HCT116 (cell line): ENCODE results near the gene TPK1.

ENCODE experiments used
- CEBPB ChIP-seq: IDR thresholded peaks from 2 replicates; pipeline ENCODE4 v1.6.1; 2012; ENCODE audit warnings: low read depth
- EZH2 ChIP-seq: fragments of 200-600 bp; sonication (generic); IDR thresholded peaks from 2 replicates; pipeline ENCODE4 v1.6.1; 2017; ENCODE audit warnings: antibody characterized with exemption, mixed run types
- MAX ChIP-seq: IDR thresholded peaks from 2 replicates; pipeline ENCODE4 v1.6.1; 2012
- POLR2AphosphoS5 ChIP-seq: IDR thresholded peaks from 2 replicates; pipeline ENCODE4 v1.6.1; 2011; ENCODE audit warnings: mild to moderate bottlenecking, low read depth, low read length, moderate library complexity
- ZNF274 ChIP-seq: fragments of 200-500 bp; sonication (Bioruptor generic); IDR thresholded peaks from 2 replicates; pipeline ENCODE4 v1.6.1; 2014; ENCODE audit warnings: mild to moderate bottlenecking, low read depth, low read length, inconsistent platforms
- TF ChIP-seq, protein P1 (sequence below), 3 experiments: fragments of 200-600 bp in 1 of 3; sonication (generic) in 1 of 3; IDR thresholded peaks in 2 of 3; conservative IDR thresholded peaks in 1 of 3; 2 replicates each; pipeline ENCODE4 v1.5.1; 2012 to 2017; ENCODE audit warnings: low read depth in 2 of 3, low read length in 2 of 3, antibody characterized with exemption in 1 of 3, borderline replicate concordance in 1 of 3, control low read depth in 1 of 3, mild to moderate bottlenecking in 1 of 3, mixed read lengths in 1 of 3, mixed run types in 1 of 3, moderate library complexity in 1 of 3; ENCODE audit not compliant: insufficient read depth in 1 of 3

DNA sequence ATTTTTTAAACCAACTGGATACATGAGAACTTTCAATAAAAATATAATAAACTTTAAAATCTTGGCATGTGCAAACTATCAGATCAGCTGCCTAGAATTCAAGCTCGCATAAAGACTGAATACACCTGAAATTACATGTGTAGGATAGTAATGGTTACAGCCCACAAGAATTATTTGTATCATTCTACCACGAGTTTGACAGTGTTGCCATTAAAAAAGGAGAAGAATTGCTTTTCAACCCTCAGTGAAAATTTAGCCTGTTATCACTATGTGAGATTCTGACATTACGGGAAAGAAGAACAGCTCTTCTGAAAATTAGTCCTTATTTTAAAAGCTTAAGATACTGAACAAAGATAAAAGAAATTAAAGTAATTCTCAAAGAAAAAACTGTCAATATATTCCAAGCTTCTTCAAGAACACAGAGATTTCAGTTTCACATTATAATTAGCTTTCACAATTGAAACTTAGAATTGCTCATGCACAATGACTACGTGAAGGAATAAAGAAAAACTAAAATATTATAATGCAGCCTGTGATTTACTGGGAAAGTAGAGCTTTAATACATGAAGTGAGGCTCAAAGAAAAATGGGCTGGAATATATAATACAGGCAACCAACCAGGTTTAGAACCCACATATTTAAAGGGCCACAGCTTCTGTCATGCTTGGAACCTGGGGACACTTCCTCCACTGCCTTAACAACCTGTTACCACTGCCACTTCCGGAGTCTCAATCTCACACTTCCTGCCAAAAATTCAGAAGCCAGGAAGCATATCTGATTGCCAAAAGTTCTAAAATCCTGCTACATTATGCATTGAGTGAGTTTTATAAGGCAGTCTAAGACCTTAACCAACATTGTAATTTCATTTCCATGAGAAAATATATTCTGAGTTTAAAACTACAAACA is 23.2 kb downstream of the TPK1 start:
- TF ChIP-seq EZH2 (no peak), MAX (no peak), CEBPB (no peak), ZNF274 (no peak), POLR2AphosphoS5 (no peak)
- TF ChIP-seq, protein P1, sequence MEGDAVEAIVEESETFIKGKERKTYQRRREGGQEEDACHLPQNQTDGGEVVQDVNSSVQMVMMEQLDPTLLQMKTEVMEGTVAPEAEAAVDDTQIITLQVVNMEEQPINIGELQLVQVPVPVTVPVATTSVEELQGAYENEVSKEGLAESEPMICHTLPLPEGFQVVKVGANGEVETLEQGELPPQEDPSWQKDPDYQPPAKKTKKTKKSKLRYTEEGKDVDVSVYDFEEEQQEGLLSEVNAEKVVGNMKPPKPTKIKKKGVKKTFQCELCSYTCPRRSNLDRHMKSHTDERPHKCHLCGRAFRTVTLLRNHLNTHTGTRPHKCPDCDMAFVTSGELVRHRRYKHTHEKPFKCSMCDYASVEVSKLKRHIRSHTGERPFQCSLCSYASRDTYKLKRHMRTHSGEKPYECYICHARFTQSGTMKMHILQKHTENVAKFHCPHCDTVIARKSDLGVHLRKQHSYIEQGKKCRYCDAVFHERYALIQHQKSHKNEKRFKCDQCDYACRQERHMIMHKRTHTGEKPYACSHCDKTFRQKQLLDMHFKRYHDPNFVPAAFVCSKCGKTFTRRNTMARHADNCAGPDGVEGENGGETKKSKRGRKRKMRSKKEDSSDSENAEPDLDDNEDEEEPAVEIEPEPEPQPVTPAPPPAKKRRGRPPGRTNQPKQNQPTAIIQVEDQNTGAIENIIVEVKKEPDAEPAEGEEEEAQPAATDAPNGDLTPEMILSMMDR (IDR thresholded peaks at IDR 0.05 in 2 of 3, conservative IDR thresholded peaks at IDR 0.05 in 1 of 3; ENCODE audit: borderline replicate concordance in 1 of 3, insufficient read depth in 1 of 3, low read depth in 2 of 3, low read length in 2 of 3) = no peak
